ENCODE results near the gene PHF21A.

- TF ChIP-seq FOXP2 (optimal IDR thresholded peaks at IDR 0.05; ENCODE audit: control extremely low read depth, extremely low read length, insufficient read depth) = no peak
- no peak for TF ChIP-seq EZH2 (IDR thresholded peaks at IDR 0.05)
- no peak for TF ChIP-seq POLR2AphosphoS5 (IDR thresholded peaks at IDR 0.05; ENCODE audit: borderline replicate concordance, low read depth, low read length)
These were observed 94.5 kb downstream of the PHF21A start for GRCh38 chr11:46026606-46027293.
